ENCODE data around the gene SARDH. TPM values are rescaled to one million over a fixed set of nuclear protein-coding genes. Genes with fewer than 3 reads are reported as not detected.

SARDH gene
- total RNA-seq, 5 donors from 2014 or later (not counting 1 experiment from before 2014, with no cell fraction given) = 8.8 to 34.4 (median 23.8) TPM

DNA sequence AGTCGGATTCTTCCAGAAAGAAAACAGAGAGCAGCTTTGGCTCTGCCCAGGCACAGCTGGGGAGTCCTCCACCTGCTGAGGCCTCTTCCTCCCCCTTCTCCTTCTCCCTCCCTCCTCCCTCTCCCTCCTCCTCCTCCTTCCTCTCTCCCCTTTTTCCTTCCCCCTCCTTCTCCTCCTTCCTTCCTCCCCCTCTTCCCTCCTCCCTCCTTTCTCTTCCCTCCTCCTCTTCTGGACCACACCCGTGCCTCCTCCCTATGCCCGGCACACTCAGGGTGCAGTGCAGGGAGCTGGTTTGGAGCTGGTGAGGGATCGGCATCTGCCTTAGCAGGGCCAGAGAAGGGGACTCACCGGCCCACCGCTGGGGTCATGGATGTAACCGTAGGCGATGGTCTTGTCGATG, 71.8 kb downstream of the SARDH start:
- Mint-ChIP-seq H3K4me3 (no peak overlapping the region), H3K36me3 (peaks cover 3% of the 10 kb centered on the region), H3K4me1 (no peaks in the 10 kb centered on the region), H3K9me3 (no peaks in the 10 kb centered on the region), H3K27ac (no peak overlapping the region), H3K27me3 (no peaks in the 10 kb centered on the region)
- H3K4me3 ChIP-seq (ENCODE audit: control insufficient read depth in 1 of 2, extremely low read depth in 1 of 2, low read length in 1 of 2) = no peak overlapping the region
- ATAC-seq (replicated peaks in 1 of 4) (no peak), DNase-seq (no peak)
- POLR2A ChIA-PET = no interaction called here
- 90% methylated on average over 7 of the region's 9 CpGs for WGBS (ENCODE audit: insufficient coverage)
- H3K36me3 ChIP-seq (ENCODE audit: control insufficient read depth in 2 of 2, extremely low read depth in 1 of 2, insufficient read depth in 1 of 2, low read length in 1 of 2) = peaks cover 14 to 30% of the 10 kb centered on the region in 2 donors
- H3K27me3 ChIP-seq (replicated peaks in 1 of 2; ENCODE audit: control insufficient read depth in 2 of 2, extremely low read depth in 1 of 2, insufficient read depth in 2 of 2, low read length in 1 of 2) = no peaks in the 10 kb centered on the region
- H3K27ac ChIP-seq (ENCODE audit: low read length) = no peak overlapping the region
- CTCF ChIA-PET = no interaction called here
- no peaks in the 10 kb centered on the region for H3K9me3 ChIP-seq
- H3K4me1 ChIP-seq (ENCODE audit: control insufficient read depth in 1 of 2, extremely low read depth in 1 of 2, insufficient read depth in 2 of 2, low read length in 2 of 2) = peaks cover 0 to 12% of the 10 kb centered on the region in 2 experiments

- POLR2A ChIA-PET = no interaction called here
- no peak overlapping the region for H3K4me3 Mint-ChIP-seq
- Histone ChIP-seq H3K27me3 (replicated peaks in 1 of 2; ENCODE audit: control insufficient read depth in 2 of 2, extremely low read depth in 1 of 2, insufficient read depth in 2 of 2, low read length in 1 of 2) (peaks cover 0 to 2% of the 10 kb centered on the region in 2 experiments), H3K27ac (ENCODE audit: low read length) (no peak overlapping the region), H3K4me3 (ENCODE audit: control insufficient read depth in 1 of 2, extremely low read depth in 1 of 2, low read length in 1 of 2) (no peak overlapping the region), H3K4me1 (ENCODE audit: control insufficient read depth in 1 of 2, extremely low read depth in 1 of 2, insufficient read depth in 2 of 2, low read length in 2 of 2) (peaks cover 0 to 7% of the 10 kb centered on the region in 2 experiments), H3K9me3 (no peaks in the 10 kb centered on the region), H3K36me3 (ENCODE audit: control insufficient read depth in 2 of 2, extremely low read depth in 1 of 2, insufficient read depth in 1 of 2, low read length in 1 of 2) (peaks cover 10 to 24% of the 10 kb centered on the region in 2 donors)
- H3K36me3 Mint-ChIP-seq = peaks cover 3% of the 10 kb centered on the region
- ATAC-seq (replicated peaks in 1 of 4) (no peak), DNase-seq (no peak)
- H3K27me3 Mint-ChIP-seq = no peaks in the 10 kb centered on the region
- H3K9me3 Mint-ChIP-seq = no peaks in the 10 kb centered on the region
- H3K4me1 Mint-ChIP-seq = no peaks in the 10 kb centered on the region
- 99% methylated on average over 9 of the region's 12 CpGs for WGBS (ENCODE audit: insufficient coverage)
- CTCF ChIA-PET = no interaction called here
- H3K27ac Mint-ChIP-seq = no peak overlapping the region
These were observed 72.6 kb downstream of the SARDH start for GRCh38 chr9:133665535-133665934.

DNA sequence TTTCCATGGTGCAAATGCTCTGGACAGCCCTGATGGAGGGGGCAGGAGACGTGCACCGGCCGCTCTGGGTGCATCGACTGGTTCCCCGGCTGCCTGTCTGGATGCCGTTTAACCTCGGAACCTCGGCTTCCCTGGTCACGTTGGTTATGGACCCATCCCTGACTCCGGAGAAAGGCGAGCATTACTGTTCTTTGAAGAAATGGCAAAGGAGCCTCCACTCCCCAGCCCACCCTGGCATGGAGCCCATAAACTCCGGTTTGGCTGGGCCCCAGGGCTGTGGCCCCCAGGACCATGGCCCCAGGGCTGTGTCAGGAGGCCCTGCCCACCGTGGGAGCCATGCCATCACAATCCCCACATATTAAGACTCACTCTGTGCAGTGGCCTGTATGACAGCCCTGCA, 73.1 kb downstream of the SARDH start:
- peaks cover 0 to 1% of the 10 kb centered on the region in 2 donors for H3K27me3 Mint-ChIP-seq
- ChIA-PET CTCF (no interaction called here), POLR2A (no interaction called here)
- ATAC-seq (replicated peaks in 1 of 4) (no peak), DNase-seq (no peak)
- Histone ChIP-seq H3K9me3 (no peaks in the 10 kb centered on the region), H3K36me3 (ENCODE audit: control insufficient read depth in 2 of 2, extremely low read depth in 1 of 2, insufficient read depth in 1 of 2, low read length in 1 of 2) (peaks cover 6 to 20% of the 10 kb centered on the region in 2 donors), H3K27ac (ENCODE audit: low read length) (no peak overlapping the region), H3K27me3 (replicated peaks in 1 of 2; ENCODE audit: control insufficient read depth in 2 of 2, extremely low read depth in 1 of 2, insufficient read depth in 2 of 2, low read length in 1 of 2) (peaks cover 0 to 4% of the 10 kb centered on the region in 2 experiments), H3K4me1 (ENCODE audit: control insufficient read depth in 1 of 2, extremely low read depth in 1 of 2, insufficient read depth in 2 of 2, low read length in 2 of 2) (peaks cover 0 to 8% of the 10 kb centered on the region in 2 experiments), H3K4me3 (ENCODE audit: control insufficient read depth in 1 of 2, extremely low read depth in 1 of 2, low read length in 1 of 2) (no peak overlapping the region)
- no peak overlapping the region for H3K27ac Mint-ChIP-seq
- no peaks in the 10 kb centered on the region for H3K9me3 Mint-ChIP-seq
- WGBS (ENCODE audit: insufficient coverage) = 93% methylated on average over 9 of the region's 13 CpGs
- H3K4me1 Mint-ChIP-seq = peaks cover under 1 to 2% (median 1%) of the 10 kb centered on the region in 3 donors
- H3K36me3 Mint-ChIP-seq = peaks cover 3% of the 10 kb centered on the region
- H3K4me3 Mint-ChIP-seq = no peak overlapping the region

DNA sequence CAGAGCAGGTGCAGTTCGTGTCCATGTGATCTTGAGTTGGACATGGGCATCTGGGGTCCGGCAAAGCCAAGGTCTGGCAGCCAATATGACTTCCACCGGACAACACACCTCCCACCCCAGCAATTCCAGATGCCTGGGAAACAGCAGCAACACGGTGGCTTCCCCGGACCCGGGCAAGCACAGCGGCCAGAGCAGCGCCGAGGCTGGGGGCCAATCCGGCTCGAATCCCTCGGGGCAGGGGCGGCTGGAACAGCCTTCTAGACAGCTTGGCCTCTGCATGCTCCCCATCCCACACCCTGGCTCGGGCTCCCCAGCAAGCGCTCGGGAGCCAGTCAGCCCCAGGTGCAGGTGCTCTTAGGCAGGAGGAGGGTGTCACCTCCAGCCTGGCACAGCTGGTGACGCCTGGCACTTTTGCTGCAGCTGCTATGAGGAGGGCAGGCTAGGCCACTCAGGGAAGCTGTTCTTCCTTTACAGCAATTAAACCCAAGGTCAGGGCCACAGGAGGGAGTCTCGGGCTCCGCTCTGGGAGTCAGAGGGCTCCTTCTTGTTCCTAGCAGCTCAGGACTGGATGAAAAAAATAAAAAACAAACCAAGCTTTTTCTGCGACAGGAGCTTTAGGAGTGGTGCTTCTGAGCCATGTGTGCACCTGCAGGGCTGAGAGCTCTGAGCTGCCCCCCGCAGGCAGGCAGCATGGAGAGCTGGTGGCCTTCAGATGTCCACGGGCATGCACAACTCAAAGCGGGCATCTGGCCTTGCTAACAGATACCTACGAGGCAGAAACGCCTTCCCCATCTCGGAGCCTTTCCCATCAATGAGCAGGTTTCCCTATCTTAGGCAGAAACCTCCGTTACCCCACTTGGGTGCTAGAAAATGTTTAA, 73.7 kb downstream of the SARDH start:
- peaks cover 1 to 19% of the 10 kb centered on the region in 2 donors for H3K36me3 ChIP-seq (ENCODE audit: control insufficient read depth in 2 of 2, extremely low read depth in 1 of 2, insufficient read depth in 1 of 2, low read length in 1 of 2)
- Mint-ChIP-seq H3K27ac (no peak overlapping the region), H3K4me1 (peaks cover 3 to 9% (median 6%) of the 10 kb centered on the region in 3 donors), H3K9me3 (no peaks in the 10 kb centered on the region), H3K4me3 (no peak overlapping the region), H3K36me3 (peaks cover 3% of the 10 kb centered on the region), H3K27me3 (peaks cover 0 to 3% of the 10 kb centered on the region in 2 donors)
- no peak overlapping the region for H3K27ac ChIP-seq (ENCODE audit: low read length)
- ATAC-seq (replicated peaks in 1 of 4) (no peak), DNase-seq (no peak)
- 83% methylated on average over 20 of the region's 27 CpGs for WGBS (ENCODE audit: insufficient coverage)
- ChIA-PET POLR2A (no interaction called here), CTCF (no interaction called here)
- H3K4me1 ChIP-seq (ENCODE audit: control insufficient read depth in 1 of 2, extremely low read depth in 1 of 2, insufficient read depth in 2 of 2, low read length in 2 of 2) = peaks cover 0 to 10% of the 10 kb centered on the region in 2 experiments
- peaks cover 0 to 11% of the 10 kb centered on the region in 2 experiments for H3K27me3 ChIP-seq (replicated peaks in 1 of 2; ENCODE audit: control insufficient read depth in 2 of 2, extremely low read depth in 1 of 2, insufficient read depth in 2 of 2, low read length in 1 of 2)
- no peaks in the 10 kb centered on the region for H3K9me3 ChIP-seq
- no peak overlapping the region for H3K4me3 ChIP-seq (ENCODE audit: control insufficient read depth in 1 of 2, extremely low read depth in 1 of 2, low read length in 1 of 2)

- Histone ChIP-seq H3K27ac (ENCODE audit: low read length) (no peak overlapping the region), H3K36me3 (ENCODE audit: control insufficient read depth in 2 of 2, extremely low read depth in 1 of 2, insufficient read depth in 1 of 2, low read length in 1 of 2) (peaks cover 0 to 11% of the 10 kb centered on the region in 2 donors), H3K4me1 (ENCODE audit: control insufficient read depth in 1 of 2, extremely low read depth in 1 of 2, insufficient read depth in 2 of 2, low read length in 2 of 2) (peaks cover 14 to 31% of the 10 kb centered on the region in 2 experiments), H3K27me3 (replicated peaks in 1 of 2; ENCODE audit: control insufficient read depth in 2 of 2, extremely low read depth in 1 of 2, insufficient read depth in 2 of 2, low read length in 1 of 2) (peaks cover 0 to 35% of the 10 kb centered on the region in 2 experiments), H3K9me3 (no peaks in the 10 kb centered on the region), H3K4me3 (ENCODE audit: control insufficient read depth in 1 of 2, extremely low read depth in 1 of 2, low read length in 1 of 2) (no peak overlapping the region)
- Mint-ChIP-seq H3K27ac (no peak overlapping the region), H3K4me1 (peaks cover 27 to 31% (median 27%) of the 10 kb centered on the region in 3 donors), H3K4me3 (no peak overlapping the region), H3K9me3 (no peaks in the 10 kb centered on the region), H3K36me3 (no peaks in the 10 kb centered on the region), H3K27me3 (peaks cover 3 to 21% of the 10 kb centered on the region in 2 donors)
- 80% methylated on average over 12 of the region's 26 CpGs for WGBS (ENCODE audit: insufficient coverage)
- ATAC-seq (replicated peaks in 1 of 4) = no peak
- no peak for DNase-seq
- CTCF ChIA-PET = no interaction called here
- POLR2A ChIA-PET = no interaction called here
These were observed 76.2 kb downstream of the SARDH start for GRCh38 chr9:133661846-133662540.

DNA sequence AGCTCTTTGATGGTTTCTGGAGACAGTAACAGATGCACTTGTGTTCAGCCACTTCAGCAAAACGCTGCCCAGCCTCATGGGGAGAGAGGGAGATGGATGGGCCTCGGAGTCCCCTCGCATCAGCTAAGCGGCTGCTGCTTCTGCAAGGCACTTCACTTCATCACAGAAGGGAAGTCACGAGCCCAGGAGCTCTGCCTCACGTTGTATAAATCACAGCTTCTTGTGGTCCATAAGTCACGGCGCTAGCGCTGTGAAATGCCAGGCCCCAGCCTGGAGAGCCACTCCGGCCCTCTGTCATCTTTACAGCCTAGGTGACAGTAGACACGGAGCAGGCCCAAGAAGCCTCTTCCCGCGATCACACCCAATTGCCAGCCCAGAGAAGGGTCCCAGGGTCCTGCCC, 78.6 kb downstream of the SARDH start:
- 76% methylated on average over 12 of the region's 13 CpGs for WGBS (ENCODE audit: insufficient coverage)
- ChIA-PET POLR2A (no interaction called here), CTCF (no interaction called here)
- Mint-ChIP-seq H3K9me3 (no peaks in the 10 kb centered on the region), H3K4me1 (peaks cover 40 to 43% (median 40%) of the 10 kb centered on the region in 3 donors), H3K27ac (no peak overlapping the region), H3K4me3 (peak overlapping the region in 1 of 3 donors; percentile 67), H3K36me3 (no peaks in the 10 kb centered on the region), H3K27me3 (peaks cover 3 to 42% of the 10 kb centered on the region in 2 donors)
- Histone ChIP-seq H3K4me1 (ENCODE audit: control insufficient read depth in 1 of 2, extremely low read depth in 1 of 2, insufficient read depth in 2 of 2, low read length in 2 of 2) (peaks cover 25 to 53% of the 10 kb centered on the region in 2 experiments), H3K4me3 (ENCODE audit: control insufficient read depth in 1 of 2, extremely low read depth in 1 of 2, low read length in 1 of 2) (no peak overlapping the region), H3K36me3 (ENCODE audit: control insufficient read depth in 2 of 2, extremely low read depth in 1 of 2, insufficient read depth in 1 of 2, low read length in 1 of 2) (peaks cover 0 to 8% of the 10 kb centered on the region in 2 donors), H3K27me3 (replicated peaks in 1 of 2; ENCODE audit: control insufficient read depth in 2 of 2, extremely low read depth in 1 of 2, insufficient read depth in 2 of 2, low read length in 1 of 2) (peaks cover 0 to 60% of the 10 kb centered on the region in 2 experiments), H3K27ac (ENCODE audit: low read length) (no peak overlapping the region), H3K9me3 (no peaks in the 10 kb centered on the region)
- DNase-seq (peak in 1 of 35 experiments; percentile 30), ATAC-seq (replicated peaks in 1 of 4) (no peak)
